Activated B cell treated with CpG ODN at 0.5 μM for 24 hours (primary cell): Measurements from ENCODE around the gene TF. TPM values are rescaled to one million over a fixed set of nuclear protein-coding genes. Genes with fewer than 3 reads are reported as not detected.

Source experiments
- ATAC-seq: fragments of 200-7000 bp; cut with Tn5 transposase; one replicate; pipeline ENCODE4 v1.10.0; 2021; ENCODE audit warnings: low read depth, mild to moderate bottlenecking, moderate library complexity
- CTCF ChIA-PET: fragments of 350-600 bp; sonication (Branson Sonifier 250); formaldehyde crosslinking; loops from one replicate; lab custom pipeline; 2021; ENCODE audit warnings: antibody characterized with exemption; lab: Charles Lee
- POLR2A ChIA-PET: fragments of 350-600 bp; sonication (Branson Sonifier 250); formaldehyde crosslinking; loops from one replicate; lab custom pipeline; 2021; ENCODE audit warnings: antibody characterized with exemption; lab: Charles Lee
- DNase-seq: peaks from one replicate; pipeline ENCODE4 v3.0.0; 2022
- H3K27ac Mint-ChIP-seq: one replicate; pipeline ENCODE4 v1.8.0; 2020; ENCODE audit warnings: mixed read lengths
- H3K27me3 Mint-ChIP-seq: one replicate; pipeline ENCODE4 v1.8.0; 2021; ENCODE audit warnings: mixed read lengths
- H3K36me3 Mint-ChIP-seq: one replicate; pipeline ENCODE4 v1.8.0; 2021; ENCODE audit warnings: low read depth, mixed read lengths
- H3K4me1 Mint-ChIP-seq: one replicate; pipeline ENCODE4 v1.8.0; 2021; ENCODE audit warnings: mixed read lengths
- H3K4me3 Mint-ChIP-seq: one replicate; pipeline ENCODE4 v1.8.0; 2020; ENCODE audit warnings: mild to moderate bottlenecking, mixed read lengths
- H3K9me3 Mint-ChIP-seq: one replicate; pipeline ENCODE4 v1.8.0; 2020; ENCODE audit warnings: mixed read lengths
- CTCF ChIP-seq: fragments of 200-600 bp; IDR thresholded peaks from one replicate; pipeline ENCODE4 v1.8.0; 2022; ENCODE audit warnings: antibody characterized with exemption, mild to moderate bottlenecking
- intact Hi-C: fragments of 100-400 bp; cut with micrococcal nuclease; formaldehyde crosslinking; loops from one replicate; pipeline ENCODE4 v1.15.1; 2024
- total RNA-seq: library from RNA; stranded (reverse); gene quantifications from 2 replicates; pipeline ENCODE4 v1.2.3, GENCODE V29; 2022

TF gene
- total RNA-seq, 1 donor from 2014 or later = 0.29 TPM

- intact Hi-C loops = no loop called here
- no peaks in the 10 kb centered on the region for H3K36me3 Mint-ChIP-seq
- no peak overlapping the region for H3K4me3 Mint-ChIP-seq
- TF ChIP-seq CTCF = no peak
- no peak for DNase-seq
- no peaks in the 10 kb centered on the region for H3K9me3 Mint-ChIP-seq
- ChIA-PET POLR2A (no interaction called here), CTCF (no interaction called here)
- H3K4me1 Mint-ChIP-seq = no peaks in the 10 kb centered on the region
- ATAC-seq = no peak
- no peak overlapping the region for H3K27ac Mint-ChIP-seq
- peaks cover 9% of the 10 kb centered on the region for H3K27me3 Mint-ChIP-seq
Measured at GRCh38 chr3:133759740-133760305, 13.6 kb downstream of the TF start.

- Mint-ChIP-seq H3K36me3 (no peaks in the 10 kb centered on the region), H3K4me3 (no peak overlapping the region), H3K9me3 (no peaks in the 10 kb centered on the region), H3K27me3 (peaks cover 9% of the 10 kb centered on the region), H3K27ac (no peak overlapping the region), H3K4me1 (no peaks in the 10 kb centered on the region)
- TF ChIP-seq CTCF = no peak
- ChIA-PET CTCF (interaction anchor here (0.6 kb wide), 1 partner anchor 58 kb away, joined by 3 read pairs; no protein-coding TSS in a partner anchor), POLR2A (no interaction called here)
- intact Hi-C loops = no loop called here
- ATAC-seq = no peak
- DNase-seq = no peak
Measured at GRCh38 chr3:133760916-133761315, 14.7 kb downstream of the TF start.

GRCh38 chr3:133761605-133762484, 15.7 kb downstream of the TF start:
- Mint-ChIP-seq H3K36me3 (no peaks in the 10 kb centered on the region), H3K27me3 (peaks cover 14% of the 10 kb centered on the region), H3K4me3 (no peak overlapping the region), H3K4me1 (no peaks in the 10 kb centered on the region), H3K27ac (no peak overlapping the region), H3K9me3 (no peaks in the 10 kb centered on the region)
- ATAC-seq = no peak
- ChIA-PET CTCF (interaction anchor here (0.6 kb wide), 1 partner anchor 59 kb away, joined by 3 read pairs; no protein-coding TSS in a partner anchor), POLR2A (no interaction called here)
- DNase-seq = no peak
- no peak for TF ChIP-seq CTCF
- intact Hi-C loops = no loop called here

GRCh38 chr3:133762539-133762938, 16.3 kb downstream of the TF start:
- no peaks in the 10 kb centered on the region for H3K9me3 Mint-ChIP-seq
- ATAC-seq (no peak), DNase-seq (no peak)
- H3K4me3 Mint-ChIP-seq = no peak overlapping the region
- ChIA-PET POLR2A (no interaction called here), CTCF (no interaction called here)
- intact Hi-C loops = no loop called here
- no peak for TF ChIP-seq CTCF
- peaks cover 14% of the 10 kb centered on the region for H3K27me3 Mint-ChIP-seq
- no peaks in the 10 kb centered on the region for H3K4me1 Mint-ChIP-seq
- H3K27ac Mint-ChIP-seq = no peak overlapping the region
- no peaks in the 10 kb centered on the region for H3K36me3 Mint-ChIP-seq
